ENCODE results near the gene GET3. TPM values are rescaled to one million over a fixed set of nuclear protein-coding genes. Genes with fewer than 3 reads are reported as not detected.

Gene GET3
- total RNA-seq, 1 donor from 2014 or later: 59.9 TPM

GRCh38 chr19:12698138-12698537 is 39.2 kb upstream of the GET3 start:
- Histone ChIP-seq H3K9me3 (no peaks in the 10 kb centered on the region), H3K4me1 (peaks cover 26% of the 10 kb centered on the region), H3K36me3 (peaks cover 0 to 30% of the 10 kb centered on the region in 2 donors), H3K27me3 (no peaks in the 10 kb centered on the region), H3K27ac (no peak overlapping the region), H3K4me3 (no peak overlapping the region)
- no peak for DNase-seq (ENCODE audit: extremely low spot score in 2 of 2)
- intact Hi-C loops (cut with DNase I): no loop called here
- no peak for TF ChIP-seq POLR2AphosphoS5 (IDR thresholded peaks at IDR 0.05; ENCODE audit: insufficient read depth in 1 of 2, low read depth in 1 of 2)
- no peak for TF ChIP-seq CTCF (IDR thresholded peaks at IDR 0.05)
- TF ChIP-seq POLR2A (IDR thresholded peaks at IDR 0.05): no peak

GRCh38 chr19:12701596-12702282 is 35.6 kb upstream of the GET3 start:
- TF ChIP-seq POLR2AphosphoS5 (IDR thresholded peaks at IDR 0.05; ENCODE audit: insufficient read depth in 1 of 2, low read depth in 1 of 2): no peak
- TF ChIP-seq CTCF (IDR thresholded peaks at IDR 0.05): no peak
- TF ChIP-seq POLR2A (IDR thresholded peaks at IDR 0.05): no peak
- H3K36me3 ChIP-seq: peaks cover 2 to 66% of the 10 kb centered on the region in 2 donors
- no peak overlapping the region for H3K27ac ChIP-seq
- intact Hi-C loops (cut with DNase I): no loop called here
- peaks cover 7% of the 10 kb centered on the region for H3K4me1 ChIP-seq
- DNase-seq (ENCODE audit: extremely low spot score in 2 of 2): no peak
- no peaks in the 10 kb centered on the region for H3K27me3 ChIP-seq
- H3K4me3 ChIP-seq: no peak overlapping the region
- no peaks in the 10 kb centered on the region for H3K9me3 ChIP-seq

- intact Hi-C loops (cut with DNase I): no loop called here
- no peak for DNase-seq (ENCODE audit: extremely low spot score in 2 of 2)
- H3K27ac ChIP-seq: no peak overlapping the region
- H3K9me3 ChIP-seq: no peaks in the 10 kb centered on the region
- no peaks in the 10 kb centered on the region for H3K27me3 ChIP-seq
- H3K4me3 ChIP-seq: no peak overlapping the region
- H3K36me3 ChIP-seq: peaks cover 2 to 73% of the 10 kb centered on the region in 2 donors
- TF ChIP-seq POLR2AphosphoS5 (IDR thresholded peaks at IDR 0.05; ENCODE audit: insufficient read depth in 1 of 2, low read depth in 1 of 2): no peak
- no peak for TF ChIP-seq CTCF (IDR thresholded peaks at IDR 0.05)
- no peak for TF ChIP-seq POLR2A (IDR thresholded peaks at IDR 0.05)
- H3K4me1 ChIP-seq: no peaks in the 10 kb centered on the region
Observed at GRCh38 chr19:12703046-12703445, 34.3 kb upstream of the GET3 start.

GRCh38 chr19:12705169-12705568 is 32.1 kb upstream of the GET3 start:
- Histone ChIP-seq H3K4me1 (no peaks in the 10 kb centered on the region), H3K4me3 (no peak overlapping the region), H3K9me3 (no peaks in the 10 kb centered on the region), H3K36me3 (peaks cover 2 to 93% of the 10 kb centered on the region in 2 donors), H3K27ac (no peak overlapping the region), H3K27me3 (no peaks in the 10 kb centered on the region)
- no peak for DNase-seq (ENCODE audit: extremely low spot score in 2 of 2)
- TF ChIP-seq POLR2AphosphoS5 (IDR thresholded peaks at IDR 0.05; ENCODE audit: insufficient read depth in 1 of 2, low read depth in 1 of 2) (no peak), POLR2A (IDR thresholded peaks at IDR 0.05) (no peak), CTCF (IDR thresholded peaks at IDR 0.05) (no peak)
- intact Hi-C loops (cut with DNase I): no loop called here

GRCh38 chr19:12705654-12706331 is 31.5 kb upstream of the GET3 start:
- no peak for DNase-seq (ENCODE audit: extremely low spot score in 2 of 2)
- Histone ChIP-seq H3K27me3 (no peaks in the 10 kb centered on the region), H3K9me3 (no peaks in the 10 kb centered on the region), H3K4me1 (no peaks in the 10 kb centered on the region), H3K36me3 (peaks cover 2 to 93% of the 10 kb centered on the region in 2 donors), H3K27ac (no peak overlapping the region), H3K4me3 (no peak overlapping the region)
- TF ChIP-seq POLR2A (IDR thresholded peaks at IDR 0.05): no peak
- no peak for TF ChIP-seq CTCF (IDR thresholded peaks at IDR 0.05)
- no peak for TF ChIP-seq POLR2AphosphoS5 (IDR thresholded peaks at IDR 0.05; ENCODE audit: insufficient read depth in 1 of 2, low read depth in 1 of 2)
- intact Hi-C loops (cut with DNase I): no loop called here
